NB4 (cell line): ENCODE measurements around the gene KTN1.

Experiments used
- CTCF ChIP-seq: IDR thresholded peaks from one replicate; pipeline ENCODE4 v1.5.1; 2012; ENCODE audit warnings: low read depth, low read length
- MAX ChIP-seq: IDR thresholded peaks from 2 replicates; pipeline ENCODE4 v1.6.1; 2011; ENCODE audit warnings: low read depth, low read length
- MYC ChIP-seq: IDR thresholded peaks from 2 replicates; pipeline ENCODE4 v1.6.1; 2011; ENCODE audit warnings: low read depth, low read length
- POLR2A ChIP-seq: IDR thresholded peaks from 2 replicates; pipeline ENCODE4 v1.6.1; 2011; ENCODE audit warnings: mild to moderate bottlenecking; ENCODE audit not compliant: insufficient read length; ENCODE audit errors: extremely low read depth

GRCh38 chr14:55661029-55661428 is 81.0 kb downstream of the KTN1 start:
- TF ChIP-seq POLR2A (no peak), CTCF (no peak), MAX (no peak), MYC (no peak)
